ENCODE results near the gene C14orf180. TPM values are rescaled to one million over a fixed set of nuclear protein-coding genes. Genes with fewer than 3 reads are reported as not detected.

C14orf180 gene
- total RNA-seq, 1 experiment from 2014 or later, result not detected

GRCh38 chr14:104553166-104554087 is 26.1 kb upstream of the C14orf180 start:
- Histone ChIP-seq H3K36me3 (ENCODE audit: low read depth) (no peaks in the 10 kb centered on the region), H3K9me3 (ENCODE audit: insufficient read depth, low read depth) (no peaks in the 10 kb centered on the region), H3K9me2 (ENCODE audit: insufficient read depth) (no peaks in the 10 kb centered on the region), H3K4me1 (replicated peaks; ENCODE audit: insufficient read depth) (no peaks in the 10 kb centered on the region), H3K27me3 (ENCODE audit: insufficient read depth, low read depth) (peaks cover 97% of the 10 kb centered on the region), H3F3A (ENCODE audit: insufficient read depth, low read depth) (no peaks in the 10 kb centered on the region), H3K79me2 (ENCODE audit: low read depth) (no peaks in the 10 kb centered on the region), H3K27ac (no peak overlapping the region), H2AFZ (no peak overlapping the region), H3K4me3 (no peak overlapping the region), H4K20me1 (ENCODE audit: insufficient read depth) (no peaks in the 10 kb centered on the region), H3K4me2 (no peak overlapping the region)
- ChIA-PET POLR2A (ENCODE audit: unreplicated experiment) (no interaction called here), CTCF (no interaction called here)
- BruUV-seq (replicated peaks), result no TSS peak
- no peak for TF ChIP-seq EZH2 (IDR thresholded peaks at IDR 0.05; ENCODE audit: low read depth)
- TF ChIP-seq, protein P1, sequence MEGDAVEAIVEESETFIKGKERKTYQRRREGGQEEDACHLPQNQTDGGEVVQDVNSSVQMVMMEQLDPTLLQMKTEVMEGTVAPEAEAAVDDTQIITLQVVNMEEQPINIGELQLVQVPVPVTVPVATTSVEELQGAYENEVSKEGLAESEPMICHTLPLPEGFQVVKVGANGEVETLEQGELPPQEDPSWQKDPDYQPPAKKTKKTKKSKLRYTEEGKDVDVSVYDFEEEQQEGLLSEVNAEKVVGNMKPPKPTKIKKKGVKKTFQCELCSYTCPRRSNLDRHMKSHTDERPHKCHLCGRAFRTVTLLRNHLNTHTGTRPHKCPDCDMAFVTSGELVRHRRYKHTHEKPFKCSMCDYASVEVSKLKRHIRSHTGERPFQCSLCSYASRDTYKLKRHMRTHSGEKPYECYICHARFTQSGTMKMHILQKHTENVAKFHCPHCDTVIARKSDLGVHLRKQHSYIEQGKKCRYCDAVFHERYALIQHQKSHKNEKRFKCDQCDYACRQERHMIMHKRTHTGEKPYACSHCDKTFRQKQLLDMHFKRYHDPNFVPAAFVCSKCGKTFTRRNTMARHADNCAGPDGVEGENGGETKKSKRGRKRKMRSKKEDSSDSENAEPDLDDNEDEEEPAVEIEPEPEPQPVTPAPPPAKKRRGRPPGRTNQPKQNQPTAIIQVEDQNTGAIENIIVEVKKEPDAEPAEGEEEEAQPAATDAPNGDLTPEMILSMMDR (conservative IDR thresholded peaks at IDR 0.05), result no peak
- DNase-seq, result no peak
- intact Hi-C loops (cut with micrococcal nuclease; ENCODE audit: unreplicated experiment), result no loop called here

DNA sequence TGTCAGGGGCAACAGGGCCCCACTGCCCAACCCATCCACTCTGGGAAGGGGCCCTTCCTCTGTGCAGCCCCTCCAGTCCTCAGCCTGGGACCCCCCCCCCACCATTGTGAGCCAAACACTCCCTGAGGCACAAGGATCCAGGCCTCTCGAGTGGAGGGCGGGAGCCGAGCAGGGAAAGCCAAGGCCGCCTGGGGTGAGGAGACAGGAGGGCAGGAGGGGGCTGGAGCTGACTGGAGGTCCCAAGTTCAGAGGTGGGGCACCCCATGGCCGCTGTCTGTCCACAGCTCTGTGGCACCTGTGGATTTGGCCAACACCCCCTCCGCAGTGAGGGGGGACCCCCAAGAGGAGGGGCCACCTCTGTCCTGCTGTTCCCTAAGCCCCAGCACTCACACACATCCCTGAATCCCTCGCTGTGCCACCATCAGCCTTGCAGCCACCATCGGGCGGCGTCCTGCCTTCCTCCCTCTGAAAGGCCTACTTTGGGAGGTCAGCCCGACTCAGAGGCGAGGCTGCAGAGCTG is 25.4 kb upstream of the C14orf180 start:
- Histone ChIP-seq H3K79me2 (ENCODE audit: low read depth) (no peaks in the 10 kb centered on the region), H3K9me3 (ENCODE audit: insufficient read depth, low read depth) (no peaks in the 10 kb centered on the region), H3K9me2 (ENCODE audit: insufficient read depth) (no peaks in the 10 kb centered on the region), H3K4me3 (no peak overlapping the region), H2AFZ (no peak overlapping the region), H3K27me3 (ENCODE audit: insufficient read depth, low read depth) (peaks cover 100% of the 10 kb centered on the region), H3K27ac (no peak overlapping the region), H4K20me1 (ENCODE audit: insufficient read depth) (no peaks in the 10 kb centered on the region), H3K36me3 (ENCODE audit: low read depth) (no peaks in the 10 kb centered on the region), H3K4me2 (no peak overlapping the region), H3F3A (ENCODE audit: insufficient read depth, low read depth) (no peaks in the 10 kb centered on the region), H3K4me1 (replicated peaks; ENCODE audit: insufficient read depth) (no peaks in the 10 kb centered on the region)
- BruUV-seq (replicated peaks), result no TSS peak
- ChIA-PET POLR2A (ENCODE audit: unreplicated experiment) (no interaction called here), CTCF (no interaction called here)
- DNase-seq, result no peak
- intact Hi-C loops (cut with micrococcal nuclease; ENCODE audit: unreplicated experiment), result no loop called here
- TF ChIP-seq, protein P1 (conservative IDR thresholded peaks at IDR 0.05), result no peak
- no peak for TF ChIP-seq EZH2 (IDR thresholded peaks at IDR 0.05; ENCODE audit: low read depth)

DNA sequence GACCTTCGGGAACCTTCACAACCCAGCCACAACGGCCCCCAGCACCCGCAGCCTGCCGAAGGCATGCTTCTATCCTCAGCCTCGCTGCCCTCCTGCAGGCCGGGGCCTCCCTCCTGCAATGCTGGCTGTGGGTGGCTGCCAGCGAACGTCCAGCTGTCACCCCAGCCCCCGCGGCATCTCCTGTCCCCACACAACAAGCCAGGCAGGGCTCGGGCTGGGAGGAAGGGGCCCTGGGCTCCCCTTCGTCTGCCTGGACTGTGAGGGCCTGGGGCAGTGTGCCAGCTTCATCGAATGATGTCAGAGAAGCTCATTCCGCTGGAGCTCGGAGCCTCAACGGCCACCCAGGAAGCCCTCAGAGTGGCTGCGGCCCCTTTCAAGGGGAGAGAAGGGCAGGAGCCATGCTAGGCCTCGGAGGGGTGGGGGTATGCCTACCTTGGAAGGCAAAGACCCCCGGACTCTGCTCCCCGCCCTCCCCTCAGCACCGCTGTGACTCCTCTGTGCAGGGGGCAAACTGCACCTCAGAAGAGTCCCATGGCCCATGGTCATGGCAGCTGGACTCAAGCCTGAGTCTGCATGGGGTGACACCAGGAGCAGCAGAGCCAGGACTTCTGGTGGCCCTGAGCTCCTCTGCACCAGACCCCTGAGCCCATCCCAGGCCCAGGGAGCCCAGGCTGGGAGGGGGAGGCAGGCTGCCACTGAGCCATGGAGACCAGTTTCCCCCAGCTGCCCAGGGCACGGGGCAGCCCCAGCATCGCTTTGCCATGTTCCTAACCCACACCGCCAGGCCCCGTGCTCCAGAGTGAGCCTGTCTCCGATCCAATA is 24.7 kb upstream of the C14orf180 start:
- no peak for DNase-seq
- BruUV-seq (replicated peaks), result no TSS peak
- no peak overlapping the region for H3K4me3 ChIP-seq
- H3K4me1 ChIP-seq (replicated peaks; ENCODE audit: insufficient read depth), result no peaks in the 10 kb centered on the region
- ChIA-PET POLR2A (ENCODE audit: unreplicated experiment) (no interaction called here), CTCF (no interaction called here)
- intact Hi-C loops (cut with micrococcal nuclease; ENCODE audit: unreplicated experiment), result no loop called here
- no peaks in the 10 kb centered on the region for H3K9me3 ChIP-seq (ENCODE audit: insufficient read depth, low read depth)
- no peaks in the 10 kb centered on the region for H3K79me2 ChIP-seq (ENCODE audit: low read depth)
- no peaks in the 10 kb centered on the region for H3F3A ChIP-seq (ENCODE audit: insufficient read depth, low read depth)
- no peak for TF ChIP-seq EZH2 (IDR thresholded peaks at IDR 0.05; ENCODE audit: low read depth)
- TF ChIP-seq, protein P1 (conservative IDR thresholded peaks at IDR 0.05), result no peak
- H2AFZ ChIP-seq, result no peak overlapping the region
- H4K20me1 ChIP-seq (ENCODE audit: insufficient read depth), result no peaks in the 10 kb centered on the region
- no peaks in the 10 kb centered on the region for H3K36me3 ChIP-seq (ENCODE audit: low read depth)
- no peaks in the 10 kb centered on the region for H3K9me2 ChIP-seq (ENCODE audit: insufficient read depth)
- no peak overlapping the region for H3K27ac ChIP-seq
- H3K27me3 ChIP-seq (ENCODE audit: insufficient read depth, low read depth), result peaks cover 100% of the 10 kb centered on the region
- H3K4me2 ChIP-seq, result no peak overlapping the region
